ENCODE measurements around the gene ADAM11. TPM values are rescaled to one million over a fixed set of nuclear protein-coding genes. Genes with fewer than 3 reads are reported as not detected.
A peak's percentile ranks its signal among the peaks of the same experiment; 100 is the strongest.

ADAM11 gene
- polyA plus RNA-seq, 1 donor (not counting 4 experiments of a cell fraction or from before 2014, with no cell fraction given) = 0.03 TPM

- TF ChIP-seq EZH2 (IDR thresholded peaks at IDR 0.05; ENCODE audit: low read length) (no peak), CTCF (optimal IDR thresholded peaks at IDR 0.05 in 1 of 3, IDR thresholded peaks at IDR 0.05 in 1 of 3, conservative IDR thresholded peaks at IDR 0.05 in 1 of 3; ENCODE audit: extremely low read depth in 1 of 3, insufficient read depth in 2 of 3, low read length in 3 of 3) (no peak)
- Histone ChIP-seq H3K4me3 (ENCODE audit: control insufficient read depth in 2 of 3, extremely low read depth in 1 of 3, insufficient read depth in 2 of 3, low read depth in 1 of 3, low read length in 3 of 3) (peak overlapping the region; percentile 79 to 95 (median 91)), H3K9me1 (ENCODE audit: control insufficient read depth, extremely low read depth, insufficient read depth, low read length) (no peaks in the 10 kb centered on the region), H3K4me1 (ENCODE audit: control insufficient read depth, extremely low read depth, insufficient read depth, low read length) (peaks cover 17% of the 10 kb centered on the region), H3K27me3 (ENCODE audit: control insufficient read depth, extremely low read depth, insufficient read depth, low read length) (no peaks in the 10 kb centered on the region), H3K27ac (ENCODE audit: control insufficient read depth, insufficient read depth, low read length) (peak overlapping the region; percentile 8), H3K9me3 (ENCODE audit: control insufficient read depth, low read depth, low read length) (no peaks in the 10 kb centered on the region), H3K79me2 (ENCODE audit: control insufficient read depth, insufficient read depth, low read length) (peaks cover 41% of the 10 kb centered on the region), H3K9ac (ENCODE audit: control insufficient read depth, extremely low read depth, insufficient read depth, low read length) (peak overlapping the region; percentile 85), H3K36me3 (ENCODE audit: control insufficient read depth in 2 of 2, extremely low read depth in 1 of 2, insufficient read depth in 2 of 2, low read length in 2 of 2) (no peaks in the 10 kb centered on the region), H2AFZ (ENCODE audit: control insufficient read depth, low read length) (peak overlapping the region; percentile 73), H3K4me2 (ENCODE audit: control insufficient read depth, extremely low read depth, insufficient read depth, low read depth, low read length) (peak overlapping the region; percentile 98), H4K20me1 (ENCODE audit: control insufficient read depth, extremely low read depth, insufficient read depth, low read length) (no peaks in the 10 kb centered on the region)
- dilution Hi-C loops (cut with MboI; ENCODE audit: extremely low pct_ligation_motif_present, low sequenced_read_pairs) = no loop called here
- FAIRE-seq (no peak), DNase-seq (ENCODE audit: low read depth, low spot score) (no peak)
These were observed 71.8 kb downstream of the ADAM11 start for GRCh38 chr17:44830359-44831288.

DNA sequence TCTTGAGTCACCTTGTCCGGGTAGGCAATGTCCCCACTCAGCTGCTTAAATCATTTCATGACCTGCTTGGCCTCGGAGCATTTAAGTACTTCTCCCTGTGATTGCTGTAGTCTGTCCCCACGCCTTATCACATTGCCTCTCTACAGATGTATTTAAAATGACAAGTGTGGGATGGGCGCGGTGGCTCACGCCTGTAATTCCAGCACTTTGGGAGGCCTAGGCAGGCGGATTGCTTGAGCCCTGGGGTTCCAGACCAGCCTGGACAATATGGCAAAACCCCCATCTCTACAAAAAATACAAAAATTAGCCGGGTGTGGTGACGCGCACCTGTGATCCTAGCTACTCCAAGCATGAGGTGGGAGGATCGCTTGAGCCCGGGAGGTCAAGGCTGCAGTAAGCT lies 72.6 kb downstream of the ADAM11 start:
- Histone ChIP-seq H3K36me3 (ENCODE audit: control insufficient read depth in 2 of 2, extremely low read depth in 1 of 2, insufficient read depth in 2 of 2, low read length in 2 of 2) (no peaks in the 10 kb centered on the region), H3K27ac (ENCODE audit: control insufficient read depth, insufficient read depth, low read length) (no peak overlapping the region), H3K4me1 (ENCODE audit: control insufficient read depth, extremely low read depth, insufficient read depth, low read length) (peaks cover 17% of the 10 kb centered on the region), H3K9ac (ENCODE audit: control insufficient read depth, extremely low read depth, insufficient read depth, low read length) (no peak overlapping the region), H4K20me1 (ENCODE audit: control insufficient read depth, extremely low read depth, insufficient read depth, low read length) (no peaks in the 10 kb centered on the region), H3K79me2 (ENCODE audit: control insufficient read depth, insufficient read depth, low read length) (peaks cover 33% of the 10 kb centered on the region), H3K4me3 (ENCODE audit: control insufficient read depth in 2 of 3, extremely low read depth in 1 of 3, insufficient read depth in 2 of 3, low read depth in 1 of 3, low read length in 3 of 3) (no peak overlapping the region), H3K4me2 (ENCODE audit: control insufficient read depth, extremely low read depth, insufficient read depth, low read depth, low read length) (no peak overlapping the region), H3K27me3 (ENCODE audit: control insufficient read depth, extremely low read depth, insufficient read depth, low read length) (no peaks in the 10 kb centered on the region), H3K9me1 (ENCODE audit: control insufficient read depth, extremely low read depth, insufficient read depth, low read length) (no peaks in the 10 kb centered on the region), H3K9me3 (ENCODE audit: control insufficient read depth, low read depth, low read length) (no peaks in the 10 kb centered on the region), H2AFZ (ENCODE audit: control insufficient read depth, low read length) (no peak overlapping the region)
- FAIRE-seq = no peak
- dilution Hi-C loops (cut with MboI; ENCODE audit: extremely low pct_ligation_motif_present, low sequenced_read_pairs) = no loop called here
- no peak for DNase-seq (ENCODE audit: low read depth, low spot score)
- TF ChIP-seq EZH2 (IDR thresholded peaks at IDR 0.05; ENCODE audit: low read length) = no peak
- no peak for TF ChIP-seq CTCF (optimal IDR thresholded peaks at IDR 0.05 in 1 of 3, IDR thresholded peaks at IDR 0.05 in 1 of 3, conservative IDR thresholded peaks at IDR 0.05 in 1 of 3; ENCODE audit: extremely low read depth in 1 of 3, insufficient read depth in 2 of 3, low read length in 3 of 3)

Small RNA genes within 50 kb of the gene (small RNA-seq; reads per million reads assigned to genes)
- 0 reads per million in 3 experiments for gene RN7SL819P (ENCODE audit: insufficient read length in 3 of 3, low read depth in 3 of 3, low replicate concordance in 1 of 3)

Other genes with a start within 250 kb of the ADAM11 start
- gene FZD2, start 201.5 kb upstream of the ADAM11 start, polyA plus RNA-seq = 2.6 to 4.6 TPM (median 2.7 TPM) in 3 replicates
- gene MEIOC, start 102.5 kb upstream of the ADAM11 start, polyA plus RNA-seq = 0.03 to 0.06 TPM (median 0.04 TPM) in 3 replicates
- gene CCDC43, start 69.2 kb upstream of the ADAM11 start, polyA plus RNA-seq = 12.3 to 23.0 TPM (median 22.8 TPM) in 3 replicates
- gene DBF4B, start 50.3 kb upstream of the ADAM11 start, polyA plus RNA-seq = 2.8 to 5.2 TPM (median 4.0 TPM) in 3 replicates
- gene GJC1, start 71.3 kb downstream of the ADAM11 start, polyA plus RNA-seq = 6.5 to 17.1 TPM (median 11.1 TPM) in 3 replicates
- gene HIGD1B, start 88.9 kb downstream of the ADAM11 start, polyA plus RNA-seq = not detected in 3 replicates
- gene EFTUD2, start 140.5 kb downstream of the ADAM11 start, polyA plus RNA-seq = 91.5 to 160 TPM (median 153 TPM) in 3 replicates
- gene GFAP, start 156.5 kb downstream of the ADAM11 start, polyA plus RNA-seq = 0.14 to 0.32 TPM in 2 of 3 replicates, not detected in the other
- 0.99 to 8.1 TPM (median 5.1 TPM) in 3 replicates for gene KIF18B, start 188.8 kb downstream of the ADAM11 start, polyA plus RNA-seq
- 0.04 to 0.15 TPM in 2 of 3 replicates, not detected in the other for gene C1QL1, start 209.3 kb downstream of the ADAM11 start, polyA plus RNA-seq